ENCODE data around the gene BLTP3A.
"Not testable (repeated sequence)": the region's sequence is repeated elsewhere in the genome, so short reads cannot be mapped to it uniquely, and the experiment has no call there.

BLTP3A gene

DNA sequence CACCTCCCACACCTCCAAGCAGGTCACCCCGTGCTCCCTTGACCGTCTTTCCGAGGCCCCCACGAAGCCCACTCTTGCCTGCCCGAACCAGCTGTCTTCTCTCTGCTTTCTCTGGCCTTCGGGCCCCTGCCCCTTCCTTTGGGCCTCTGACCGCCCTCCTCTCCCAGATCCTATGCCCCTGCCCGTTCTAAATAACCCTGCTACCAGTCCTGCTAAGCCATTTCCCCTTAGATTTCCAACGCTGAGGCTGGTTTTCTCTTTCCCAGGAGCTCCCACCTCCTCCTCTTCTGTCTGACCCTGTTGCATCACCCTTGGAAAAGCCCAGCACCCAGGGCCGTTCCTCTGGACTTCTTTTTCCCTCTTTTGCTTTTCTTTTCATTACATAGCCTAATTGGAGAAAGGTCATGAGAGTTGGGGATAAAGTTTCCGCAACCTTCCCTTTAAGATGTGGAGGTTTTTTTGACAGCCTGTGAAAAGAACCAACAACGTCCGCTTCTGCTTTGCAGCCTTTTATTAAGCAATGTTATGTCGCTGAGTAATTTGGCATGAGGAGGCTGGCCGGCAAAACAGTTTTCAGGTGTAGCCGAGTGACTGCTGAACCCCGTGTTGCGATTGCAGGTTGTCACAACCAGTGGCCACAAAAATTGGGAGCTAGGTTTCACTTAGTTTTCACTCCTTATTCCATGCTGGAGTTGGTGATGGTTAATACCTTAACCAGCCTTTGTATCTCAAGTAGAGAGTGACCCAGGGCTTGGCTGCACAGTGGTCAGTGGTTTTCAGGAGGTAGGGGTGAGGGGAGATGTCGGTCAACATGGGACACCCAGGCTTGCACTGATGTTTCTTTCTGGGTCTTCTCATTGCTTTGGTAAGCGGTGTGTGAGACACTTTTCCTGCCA, 970 bp downstream of the BLTP3A start:
- peak; percentile 54 for DNase-seq (ENCODE audit: low spot score)

DNA sequence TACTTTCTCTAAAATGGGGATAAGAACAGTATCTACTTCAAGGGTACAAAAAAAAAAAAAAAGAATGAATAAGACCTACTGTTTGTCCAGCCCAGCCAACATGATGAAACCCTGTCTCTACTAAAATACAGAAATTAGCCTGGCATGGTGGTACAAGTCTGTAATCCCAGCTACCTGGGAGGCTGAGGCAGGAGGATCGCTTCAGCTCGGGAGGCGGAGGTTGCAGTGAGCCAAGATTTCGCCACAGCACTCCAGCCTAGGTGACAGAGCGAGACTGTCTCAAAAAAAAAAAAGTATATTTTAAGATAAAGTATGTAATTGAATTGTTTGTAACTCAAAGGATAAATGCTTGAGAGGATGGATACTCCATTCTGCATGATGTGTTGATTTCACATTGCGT, 2.0 kb downstream of the BLTP3A start:
- no peak for DNase-seq (ENCODE audit: low spot score)

DNA sequence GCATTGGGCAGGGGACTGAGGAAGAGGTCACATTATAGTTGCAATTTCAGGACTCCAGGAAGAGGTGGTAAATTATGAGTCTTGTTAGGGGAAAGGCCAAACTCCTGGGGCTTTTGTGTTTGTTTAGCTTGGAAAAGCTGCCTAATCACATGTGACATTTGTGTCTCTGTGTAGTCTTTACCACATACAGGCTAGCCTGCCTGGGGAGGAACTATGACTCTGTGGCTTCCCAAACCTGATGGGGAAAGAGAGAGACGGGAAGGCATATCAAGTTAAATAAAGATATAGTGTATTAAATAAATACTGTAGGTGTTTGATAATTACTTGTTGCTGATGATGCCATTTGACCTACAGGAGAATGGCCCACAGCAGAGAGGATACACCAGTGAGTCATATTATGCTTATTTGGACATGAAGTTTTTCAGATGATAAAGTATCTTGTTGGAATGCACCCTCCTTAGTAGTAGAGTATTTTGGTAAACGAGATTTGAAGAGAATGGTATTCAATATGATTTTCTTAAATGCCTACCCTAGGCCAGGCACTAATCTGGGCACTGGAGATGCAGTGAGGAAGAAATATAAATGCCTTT, 4.0 kb downstream of the BLTP3A start:
- peak; percentile 32 for DNase-seq (ENCODE audit: low spot score)

DNA sequence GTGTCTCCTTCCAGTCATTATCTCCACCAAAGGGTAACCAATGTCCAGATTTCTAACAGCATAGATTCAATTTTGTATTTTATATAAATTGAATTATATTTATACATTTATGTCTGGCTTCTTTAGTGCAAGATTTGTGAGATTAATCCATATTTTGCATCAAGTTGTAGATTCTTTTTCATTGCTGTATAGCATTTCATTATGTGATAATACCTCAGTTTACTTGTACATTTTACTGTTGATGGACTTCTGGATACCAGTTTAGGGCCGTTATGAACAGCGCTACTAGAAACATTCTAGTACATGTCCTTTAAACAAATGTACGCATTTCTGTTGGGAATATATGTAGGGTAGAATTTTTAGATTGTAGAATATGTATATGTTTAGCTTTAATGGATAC, 6.2 kb downstream of the BLTP3A start:
- no peak for DNase-seq (ENCODE audit: low spot score)

DNA sequence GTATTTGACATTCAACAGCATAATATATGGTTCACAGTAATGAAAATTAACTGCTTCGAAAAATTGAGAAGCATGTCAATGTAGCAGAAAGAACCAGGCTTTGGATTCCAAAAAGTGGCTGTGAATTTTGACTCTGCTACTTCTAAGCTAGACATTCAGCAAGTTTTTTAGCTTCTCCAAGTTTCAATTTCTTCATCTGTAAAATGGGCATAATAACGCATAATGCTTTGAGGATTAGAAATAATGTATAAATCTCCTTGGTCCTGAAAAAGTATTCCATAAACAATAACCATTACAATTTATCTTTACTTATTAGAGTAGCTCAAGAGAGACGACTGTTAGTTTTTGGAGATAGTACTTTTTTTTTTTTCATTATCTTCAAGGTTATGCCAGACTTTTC, 7.7 kb downstream of the BLTP3A start:
- DNase-seq (ENCODE audit: low spot score), result no peak

DNA sequence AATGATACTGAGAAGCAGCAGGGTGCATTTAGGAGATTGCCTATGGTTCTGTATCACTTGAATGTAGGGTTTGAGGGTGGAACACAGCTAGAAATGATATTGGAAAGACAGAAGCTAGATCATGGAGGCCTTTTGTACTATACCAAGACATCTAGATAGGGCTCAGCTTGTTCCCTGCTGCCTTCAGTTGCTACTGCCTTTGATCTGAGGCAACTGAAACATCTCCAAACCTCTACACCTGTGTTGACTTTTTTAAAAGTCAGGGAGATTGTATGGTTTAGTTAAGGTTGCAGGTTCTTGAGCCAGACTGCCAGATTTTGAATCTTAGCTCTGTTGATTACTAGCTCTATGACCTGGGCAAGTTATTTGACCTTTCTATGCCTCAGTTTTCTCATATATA, 12.7 kb downstream of the BLTP3A start:
- no peak for DNase-seq (ENCODE audit: low spot score)

DNA sequence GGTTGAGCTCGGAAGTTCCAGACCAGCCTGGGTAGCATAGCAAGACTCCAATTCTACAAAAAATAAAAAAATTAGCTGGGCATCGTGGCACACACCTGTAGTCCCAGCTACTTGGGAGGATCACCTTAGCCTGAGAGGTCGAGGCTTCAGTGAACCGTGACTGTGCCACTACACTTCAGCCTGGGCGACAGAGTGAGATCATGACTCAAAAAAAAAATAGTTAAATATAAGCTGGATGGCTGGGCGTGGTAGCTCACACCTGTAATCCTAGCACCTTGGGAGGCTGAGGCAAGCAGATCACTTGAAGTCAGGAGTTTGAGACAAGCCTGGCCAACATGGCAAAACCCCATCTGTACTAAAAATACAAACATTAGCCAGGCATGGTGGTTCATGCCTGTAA, 13.2 kb downstream of the BLTP3A start:
- not testable (repeated sequence) for DNase-seq (ENCODE audit: low spot score)

DNA sequence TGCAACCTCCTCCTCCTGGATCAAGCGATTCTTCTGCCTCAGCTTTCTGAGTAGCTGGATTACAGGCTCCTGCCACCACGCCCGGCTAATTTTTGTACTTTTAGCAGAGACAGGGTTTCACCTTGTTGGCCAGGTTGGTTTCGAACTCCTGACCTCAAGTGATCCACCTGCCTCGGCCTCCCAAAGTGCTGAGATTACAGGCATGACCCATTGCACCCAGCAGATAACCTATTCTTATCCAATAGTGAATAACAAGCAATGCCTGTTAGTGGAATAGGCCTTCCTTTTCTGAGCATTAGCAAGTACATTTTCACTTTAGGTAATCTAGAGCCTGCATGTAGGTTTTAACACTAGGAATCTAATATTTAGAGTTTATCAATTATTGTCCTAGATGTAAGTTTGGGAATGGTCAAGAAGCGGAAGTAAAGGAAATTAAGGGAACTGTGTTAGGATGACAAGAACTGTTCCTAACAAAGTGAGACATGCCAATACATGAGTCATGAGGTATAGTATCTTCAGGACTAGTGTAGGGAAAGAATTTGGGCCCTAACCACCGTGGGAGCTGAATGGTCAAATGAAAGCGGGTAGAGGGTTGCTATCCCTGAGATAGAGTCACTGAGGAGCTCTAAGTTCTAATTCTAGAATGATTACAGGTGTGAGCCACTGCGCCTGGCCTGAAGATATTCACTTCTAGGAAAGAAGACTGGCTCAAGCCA, 15.0 kb downstream of the BLTP3A start:
- DNase-seq (ENCODE audit: low spot score), result no peak

DNA sequence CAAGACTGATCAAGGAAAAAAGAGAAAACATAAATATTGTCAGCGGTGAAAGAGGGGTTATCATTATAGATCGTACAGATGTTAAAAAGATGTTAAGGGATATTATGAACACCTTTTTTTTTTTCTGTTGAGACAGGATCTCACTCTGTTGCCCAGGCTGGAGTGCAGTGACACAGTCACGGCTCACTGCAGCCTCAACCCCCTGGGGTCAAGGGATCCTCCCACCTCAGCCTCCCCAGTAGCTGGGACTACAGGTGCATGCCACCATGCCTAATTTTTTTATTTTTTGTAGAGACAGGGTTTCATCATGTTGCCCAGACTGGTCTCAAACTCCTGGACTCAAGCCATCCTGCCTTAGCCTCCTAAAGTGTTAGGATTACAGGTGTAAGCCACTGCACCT, 16.6 kb downstream of the BLTP3A start:
- not testable (repeated sequence) for DNase-seq (ENCODE audit: low spot score)

DNA sequence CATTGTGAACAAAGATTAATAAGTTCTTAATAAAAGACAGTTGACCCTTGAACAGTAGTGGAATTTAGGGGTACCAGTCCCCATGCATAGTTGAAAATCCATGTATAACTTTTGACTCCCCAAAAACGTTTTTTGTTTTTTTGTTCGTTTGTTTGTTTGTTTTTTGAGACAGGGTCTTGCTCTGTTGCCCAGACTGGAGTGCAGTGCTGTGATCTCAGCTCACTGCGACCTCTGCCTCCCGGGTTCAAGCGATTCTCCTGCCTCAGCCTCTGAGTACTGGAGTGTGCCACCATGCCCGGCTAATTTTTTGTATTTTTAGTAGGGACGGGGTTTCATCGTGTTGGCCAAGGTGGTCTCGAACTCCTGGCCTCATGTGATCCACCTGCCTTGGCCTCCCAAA, 17.5 kb downstream of the BLTP3A start:
- not testable (repeated sequence) for DNase-seq (ENCODE audit: low spot score)

DNA sequence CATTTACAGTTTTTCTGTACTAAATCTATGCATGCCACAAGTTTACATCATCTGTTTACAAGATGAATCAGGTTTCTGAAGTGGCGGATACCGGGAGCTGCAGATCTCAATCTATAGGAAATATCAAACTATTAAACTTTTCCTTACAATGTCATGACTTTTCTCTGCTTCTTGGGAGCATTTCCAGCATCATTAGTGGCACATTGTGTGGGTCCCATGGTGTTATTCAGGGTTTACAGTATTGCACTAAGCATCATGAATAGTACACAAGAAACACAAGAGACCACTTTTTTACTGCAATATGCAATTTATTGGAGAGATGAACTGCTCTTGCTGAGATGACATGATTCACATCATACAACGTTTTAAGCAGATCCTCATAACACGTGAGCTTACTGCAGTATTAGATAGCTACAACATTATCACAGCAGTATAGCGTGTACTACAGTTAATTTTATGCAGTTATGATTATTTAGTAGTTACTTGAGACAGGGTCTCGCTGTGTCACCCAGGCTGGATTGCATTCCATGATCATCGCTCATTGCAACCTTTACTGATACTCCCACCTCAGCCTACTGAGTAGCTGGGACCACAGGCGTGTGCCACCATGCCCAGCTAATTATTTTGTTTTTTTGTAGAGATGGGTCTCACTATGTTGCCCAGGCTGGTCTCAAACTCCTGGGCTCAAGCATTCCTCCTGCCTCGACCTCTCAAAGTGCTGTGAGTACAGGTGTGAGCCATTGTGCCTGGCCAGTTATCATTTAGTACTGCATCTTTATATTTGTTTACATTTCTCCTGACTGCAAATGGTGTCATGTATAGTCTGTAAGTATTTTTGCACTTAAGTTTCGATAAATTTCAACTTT, 18.4 kb downstream of the BLTP3A start:
- DNase-seq (ENCODE audit: low spot score), result no peak

DNA sequence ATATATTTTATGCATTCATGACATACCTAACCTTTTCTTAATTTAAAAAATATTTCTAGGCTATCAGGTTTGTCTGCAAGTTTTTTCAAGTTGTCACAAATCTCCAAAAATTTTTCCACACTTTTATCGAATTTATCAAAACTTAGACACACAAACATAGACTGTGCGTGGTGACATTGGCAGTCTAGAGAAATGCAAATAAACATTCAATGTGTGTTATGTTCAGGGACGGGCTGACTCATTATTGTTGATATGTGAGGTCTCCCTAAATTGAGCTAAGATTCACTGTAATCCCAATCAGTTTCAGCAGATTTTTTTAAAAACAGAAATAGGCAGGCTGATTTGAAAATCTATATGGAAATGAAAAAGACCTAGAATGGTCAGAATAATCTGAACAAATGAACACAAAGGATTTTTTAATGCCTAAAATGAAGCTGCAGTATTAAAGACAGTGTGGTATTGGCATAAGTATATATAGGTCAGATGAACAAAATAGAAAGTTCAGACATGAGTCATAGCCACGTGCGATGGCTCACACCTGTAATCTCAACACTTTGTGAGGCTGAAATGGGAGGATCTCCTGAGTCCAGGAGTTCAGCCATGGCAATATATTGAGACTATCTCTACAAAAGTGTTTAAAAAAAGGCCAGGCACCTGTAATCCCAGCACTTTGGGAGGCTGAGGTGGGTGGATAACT, 19.2 kb downstream of the BLTP3A start:
- no peak for DNase-seq (ENCODE audit: low spot score)

DNA sequence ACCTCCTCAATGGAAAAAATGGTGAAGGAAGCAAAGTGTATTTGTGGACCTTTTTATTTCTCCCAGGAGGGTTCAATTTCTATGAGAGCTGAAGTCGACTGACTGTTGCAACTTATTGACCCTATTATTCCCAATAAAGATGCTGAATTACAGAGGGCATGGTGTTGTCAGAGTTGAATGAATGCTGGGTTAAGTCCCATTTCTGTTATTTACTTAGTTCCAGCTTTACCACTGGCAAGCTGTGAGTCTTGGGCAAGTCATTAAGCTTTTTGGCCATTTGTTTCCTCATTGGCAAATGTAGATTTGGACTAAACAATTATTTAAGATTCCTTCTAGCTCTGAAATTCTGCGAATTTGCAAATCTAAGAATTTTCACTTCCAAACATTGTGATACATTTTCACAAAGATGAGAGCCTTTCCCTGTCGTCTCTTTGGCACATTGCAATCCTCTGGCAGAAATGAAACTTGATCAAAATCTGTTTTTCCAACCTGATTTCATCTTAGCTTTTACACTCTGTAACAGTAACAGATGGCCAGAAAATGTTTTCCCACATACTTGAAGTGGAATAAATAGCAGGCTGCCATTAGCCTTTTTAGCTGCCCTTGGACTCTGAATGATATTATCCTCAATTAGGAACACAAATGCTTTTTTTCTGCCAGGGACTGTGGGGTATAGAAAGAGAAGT, 21.3 kb downstream of the BLTP3A start:
- no peak for DNase-seq (ENCODE audit: low spot score)

DNA sequence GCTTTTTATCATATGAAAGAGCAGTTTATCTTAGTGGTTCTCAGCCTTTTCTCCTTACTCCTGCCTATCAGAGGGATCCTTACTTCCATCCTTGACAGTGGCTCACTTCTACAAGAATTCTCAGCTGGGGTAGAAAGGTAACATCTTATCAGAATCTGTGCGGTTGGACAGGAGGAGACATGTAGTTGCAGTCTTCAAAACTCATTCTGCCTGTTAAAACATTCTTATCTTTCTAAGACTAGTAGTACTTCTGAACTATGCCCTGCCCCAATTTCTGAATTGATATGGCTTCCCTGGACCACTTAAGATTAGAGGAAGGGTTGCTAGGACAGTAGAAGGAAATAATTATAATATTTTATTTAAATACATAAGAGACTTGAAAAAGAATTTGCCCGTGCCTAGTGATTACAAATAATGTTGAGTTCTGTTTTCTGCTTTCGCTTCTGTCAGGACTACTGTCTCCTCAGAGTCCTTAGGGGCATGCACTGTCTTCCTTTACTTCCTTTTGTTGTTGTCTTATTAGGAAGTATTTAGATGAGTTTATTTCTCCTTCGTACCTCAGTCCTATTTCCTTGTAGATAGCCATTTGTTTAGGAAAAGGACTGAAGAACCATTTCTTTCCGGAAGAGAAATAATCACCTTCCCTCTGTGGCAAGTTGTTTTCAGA, 24.9 kb downstream of the BLTP3A start:
- DNase-seq (ENCODE audit: low spot score), result no peak

DNA sequence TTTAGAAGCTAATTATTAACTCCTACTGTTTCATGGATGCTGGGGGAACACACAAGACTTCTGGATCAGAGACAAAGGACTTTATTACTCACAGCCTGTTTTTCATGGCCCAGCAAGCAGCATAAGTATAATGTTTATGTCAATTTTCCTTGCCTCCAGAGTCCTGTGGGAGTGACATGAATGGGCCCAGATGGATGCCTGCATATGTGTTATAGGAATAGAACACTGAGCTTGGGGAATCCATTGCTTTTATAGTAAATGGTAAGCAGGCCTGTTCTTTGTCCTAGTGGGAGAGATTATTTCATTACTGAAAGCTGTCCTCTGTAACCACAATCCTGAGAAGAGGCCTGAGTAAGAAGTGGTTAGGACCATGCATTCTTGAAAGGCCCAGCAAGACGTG, 25.6 kb downstream of the BLTP3A start:
- DNase-seq (ENCODE audit: low spot score), result no peak

DNA sequence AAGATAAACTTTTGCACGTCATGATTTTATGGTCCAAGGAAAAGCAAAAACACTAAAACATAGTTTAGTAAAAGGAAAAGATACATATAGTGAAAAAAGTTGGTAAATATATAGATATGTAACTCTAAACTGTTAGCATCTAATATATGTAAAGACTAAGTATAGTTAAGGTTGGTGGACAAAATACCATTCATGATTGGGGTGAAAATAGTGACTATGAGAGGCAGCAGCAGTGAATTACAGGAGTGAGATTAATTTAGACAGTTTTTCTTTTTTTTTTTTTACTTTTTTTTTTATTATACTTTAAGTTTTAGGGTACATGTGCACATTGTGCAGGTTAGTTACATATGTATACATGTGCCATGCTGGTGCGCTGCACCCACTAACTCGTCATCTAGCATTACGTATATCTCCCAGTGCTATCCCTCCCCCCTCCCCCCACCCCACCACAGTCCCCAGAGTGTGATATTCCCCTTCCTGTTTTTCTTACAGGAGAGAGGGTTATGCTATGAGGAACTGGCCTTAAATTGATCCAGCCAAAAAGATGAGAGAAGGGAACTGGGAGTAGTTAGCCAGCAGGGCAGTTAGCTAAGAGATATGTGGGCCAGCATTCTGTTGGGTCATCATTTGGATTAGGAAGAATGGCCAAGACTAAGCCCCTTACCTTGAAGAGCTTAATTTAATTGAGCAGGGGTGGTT, 27.1 kb downstream of the BLTP3A start:
- DNase-seq (ENCODE audit: low spot score), result not testable (repeated sequence)

DNA sequence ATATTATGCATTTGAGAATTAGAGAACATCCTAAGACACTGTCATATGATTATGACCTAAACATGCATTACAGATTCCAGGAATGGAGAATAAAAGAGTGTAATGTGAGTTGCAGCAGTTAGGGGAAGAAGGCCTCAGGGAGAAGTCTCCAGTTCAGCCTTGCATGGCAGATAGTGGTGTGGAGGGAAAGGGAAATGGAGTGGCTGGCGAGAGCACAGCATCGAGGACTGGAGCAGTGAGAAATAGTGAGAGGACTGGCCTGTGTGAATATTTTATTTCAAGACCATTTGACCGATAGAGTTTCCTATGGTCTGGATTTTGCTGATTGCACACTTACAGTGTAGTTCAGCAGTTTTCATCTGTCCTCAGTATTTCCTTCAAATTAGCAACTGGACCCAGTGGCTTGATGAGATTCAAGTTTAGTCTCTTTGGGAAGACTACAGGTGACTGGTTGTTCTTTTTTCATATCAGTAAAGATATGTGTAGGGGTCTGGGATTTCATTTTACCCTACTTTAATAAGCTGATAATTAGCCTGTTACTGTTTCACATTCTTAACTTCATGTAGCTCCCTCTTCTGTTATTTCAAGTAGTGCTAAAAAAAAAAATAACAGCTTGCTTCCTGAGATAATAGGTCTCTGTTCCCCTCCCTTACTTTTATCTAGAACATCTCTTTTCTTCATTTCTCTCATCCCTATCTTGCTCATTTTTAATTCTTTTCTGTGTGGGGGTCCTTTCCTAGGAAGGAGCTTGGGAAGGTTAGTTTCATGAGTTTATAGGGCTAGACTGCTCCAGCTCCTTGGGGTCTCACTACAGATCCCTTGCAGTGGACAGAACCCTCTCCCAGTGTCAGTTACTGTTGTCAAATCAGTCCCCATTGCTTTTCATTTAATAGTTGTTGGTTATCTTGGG, 27.9 kb downstream of the BLTP3A start:
- no peak for DNase-seq (ENCODE audit: low spot score)

DNA sequence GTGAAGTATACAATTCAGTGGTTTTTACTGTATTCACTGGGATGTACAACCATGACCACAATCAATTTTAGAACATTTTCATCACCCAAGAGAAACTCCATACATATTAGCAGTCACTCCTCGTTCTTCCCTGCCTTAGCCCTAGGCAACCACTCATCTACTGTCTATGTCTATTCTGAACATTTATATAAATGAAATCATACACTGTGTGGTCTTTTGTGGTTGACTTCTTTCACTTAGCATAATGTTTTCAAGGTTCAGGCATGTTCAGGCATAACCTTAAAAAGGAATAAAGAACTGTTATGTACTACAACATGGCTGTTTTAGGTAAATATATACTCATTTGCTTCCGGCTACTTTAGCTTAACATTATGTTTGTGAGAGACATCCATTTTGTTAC, 37.3 kb downstream of the BLTP3A start:
- DNase-seq (ENCODE audit: low spot score), result no peak

DNA sequence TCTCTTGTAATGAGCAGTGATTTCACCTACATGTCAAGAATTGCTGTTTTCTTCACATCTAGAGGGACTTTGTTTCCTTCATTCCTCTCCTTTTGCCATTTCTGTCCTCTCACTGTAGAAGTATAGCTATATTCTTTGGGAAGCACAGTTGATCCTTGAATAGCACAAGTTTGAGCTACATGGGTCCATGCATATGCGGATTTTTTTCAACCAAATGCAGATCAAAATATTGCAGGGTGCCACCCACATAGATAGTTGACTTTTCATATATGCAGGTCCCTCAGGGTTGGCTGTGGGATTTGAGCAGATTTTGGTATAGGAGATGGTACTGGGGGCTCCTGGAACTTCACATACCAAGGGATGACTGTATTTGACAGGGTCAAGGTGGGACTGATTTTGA, 41.1 kb downstream of the BLTP3A start:
- DNase-seq (ENCODE audit: low spot score), result no peak

Data from HuH-7.5 (cell line).